Measurements from ENCODE around the gene RRP9.

Gene RRP9

GRCh38 chr3:51970606-51971300, 29.0 kb upstream of the RRP9 start:
- no peak for DNase-seq (ENCODE audit: low read depth in 2 of 2)

DNA sequence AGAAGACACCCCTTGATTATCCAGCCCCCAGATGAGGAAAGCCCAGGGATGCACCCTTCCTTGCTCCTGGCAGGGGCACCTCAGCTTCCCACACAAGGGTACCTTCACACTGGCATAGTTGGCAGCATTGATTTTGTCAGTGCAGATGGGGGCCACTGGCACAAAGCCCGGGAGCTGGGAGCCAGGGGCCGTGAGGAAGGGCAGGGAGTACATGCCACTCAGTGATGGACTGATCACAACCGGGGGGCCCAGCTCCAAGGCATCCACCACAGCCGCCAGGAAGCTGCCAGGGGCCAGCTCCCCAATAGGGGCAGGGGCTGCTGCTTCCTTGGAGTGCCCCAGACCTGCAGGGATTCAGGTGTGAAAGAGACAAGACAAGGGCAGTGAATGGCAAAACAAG, 28.1 kb upstream of the RRP9 start:
- DNase-seq (ENCODE audit: low read depth in 2 of 2): no peak

DNA sequence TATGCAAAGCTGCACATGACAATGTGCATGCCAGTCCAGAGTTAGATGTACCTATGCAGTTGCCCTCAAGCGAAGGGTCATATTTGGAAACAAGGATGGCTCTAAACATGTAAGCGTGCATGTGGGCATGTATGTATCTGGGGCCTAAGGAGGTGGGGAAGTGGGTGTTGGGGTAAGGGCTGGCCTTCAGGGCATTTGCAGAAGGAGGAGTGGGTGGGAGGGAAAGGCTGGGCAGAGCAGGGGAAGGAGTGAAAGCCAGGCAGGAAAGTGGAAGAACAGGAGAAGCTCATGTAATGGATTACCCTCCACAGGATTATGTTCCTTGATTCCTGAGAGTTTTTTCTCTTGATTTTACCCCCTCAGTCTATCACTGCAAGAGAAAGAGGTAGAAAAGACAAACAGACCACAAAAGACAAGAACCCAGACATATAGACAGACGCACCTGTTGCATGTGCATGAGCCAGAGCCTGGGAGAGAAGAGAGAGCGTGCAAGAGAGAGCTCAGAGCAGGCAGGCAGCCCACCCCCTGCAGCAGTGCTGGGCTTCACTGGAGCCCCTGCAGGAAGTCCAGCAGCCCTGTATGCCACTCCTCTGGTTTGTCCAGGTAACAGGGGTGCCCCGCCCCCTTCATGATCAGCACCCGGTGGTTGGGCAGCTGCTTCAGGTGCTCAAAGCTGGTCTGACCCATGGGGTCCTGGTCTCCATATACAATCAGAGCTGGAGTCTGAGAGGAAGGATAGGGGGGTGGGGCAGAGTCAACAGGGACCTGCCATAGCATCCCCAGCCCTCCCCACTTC, 27.4 kb upstream of the RRP9 start:
- DNase-seq (ENCODE audit: low read depth in 2 of 2): no peak

GRCh38 chr3:51968170-51968775, 26.6 kb upstream of the RRP9 start:
- DNase-seq (ENCODE audit: low read depth in 2 of 2): no peak

DNA sequence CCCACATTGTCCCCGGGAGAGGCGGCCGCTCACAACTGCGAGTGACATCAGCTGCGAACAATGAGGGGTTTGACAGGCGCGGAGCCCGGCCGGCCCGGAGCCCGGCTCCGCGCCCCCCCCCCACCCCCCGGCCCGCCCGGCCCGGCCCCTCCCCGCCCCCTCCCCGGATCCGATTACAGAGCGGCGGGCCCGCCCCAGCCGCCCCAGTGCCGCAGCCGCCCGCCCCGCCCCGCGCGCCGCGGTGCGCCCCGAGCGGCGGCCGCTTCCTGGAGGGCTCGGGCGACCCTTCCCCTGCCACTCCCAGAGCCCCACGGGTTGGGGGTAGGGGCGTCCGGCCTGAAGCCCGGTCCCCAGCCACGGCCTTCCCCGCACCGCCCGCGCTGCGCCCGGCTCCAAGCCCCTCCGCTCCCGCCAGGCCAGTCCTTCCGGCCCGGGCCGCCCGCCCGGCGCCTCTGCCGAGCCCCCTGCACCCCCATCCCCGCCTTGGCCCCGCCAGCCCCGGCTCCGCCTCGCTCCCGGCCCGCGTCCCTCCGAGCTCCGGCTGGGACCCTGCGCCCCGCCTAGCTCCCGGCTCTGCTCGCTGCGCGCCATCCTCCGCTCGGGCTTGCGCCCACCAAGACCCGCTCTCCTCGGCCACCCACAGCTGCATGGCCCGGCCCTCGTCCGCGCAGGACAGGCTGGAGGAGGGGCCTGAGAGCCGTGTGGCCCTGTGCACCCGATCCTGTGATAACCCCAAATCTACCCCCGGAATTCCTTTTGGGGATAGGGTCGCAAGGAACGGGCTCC, 25.9 kb upstream of the RRP9 start, which contains the start of gene PCBP4:
PCBP4 (minus strand) TSS at position 71 of the 786 bp plus-strand sequence. CDS start 6,214 bp downstream, outside the sequence.
- no peak for DNase-seq (ENCODE audit: low read depth in 2 of 2)

DNA sequence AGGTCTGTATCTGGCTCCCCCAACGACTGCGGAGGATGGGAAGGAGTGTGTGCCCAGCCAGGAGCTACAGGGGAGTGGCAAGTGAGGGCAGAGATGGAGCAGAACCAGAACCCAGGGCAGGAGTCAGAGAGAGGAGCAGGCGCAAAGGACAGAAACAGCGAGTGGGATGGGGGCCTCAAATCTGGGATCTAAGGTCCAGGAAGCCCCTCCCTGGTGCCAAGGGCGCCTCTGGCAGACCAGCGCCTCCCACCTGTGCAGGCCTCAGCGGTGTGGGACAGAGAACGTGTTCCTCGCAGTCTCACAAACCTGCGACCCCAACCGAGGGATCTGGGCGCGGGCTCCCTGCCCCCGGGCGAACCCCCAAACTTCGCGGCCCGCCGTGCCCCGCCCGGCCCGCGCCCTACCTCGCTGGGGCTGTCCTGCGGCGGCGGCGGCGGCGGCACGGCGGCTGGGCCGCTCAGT, 25.2 kb upstream of the RRP9 start:
- DNase-seq (ENCODE audit: low read depth in 2 of 2): no peak

DNA sequence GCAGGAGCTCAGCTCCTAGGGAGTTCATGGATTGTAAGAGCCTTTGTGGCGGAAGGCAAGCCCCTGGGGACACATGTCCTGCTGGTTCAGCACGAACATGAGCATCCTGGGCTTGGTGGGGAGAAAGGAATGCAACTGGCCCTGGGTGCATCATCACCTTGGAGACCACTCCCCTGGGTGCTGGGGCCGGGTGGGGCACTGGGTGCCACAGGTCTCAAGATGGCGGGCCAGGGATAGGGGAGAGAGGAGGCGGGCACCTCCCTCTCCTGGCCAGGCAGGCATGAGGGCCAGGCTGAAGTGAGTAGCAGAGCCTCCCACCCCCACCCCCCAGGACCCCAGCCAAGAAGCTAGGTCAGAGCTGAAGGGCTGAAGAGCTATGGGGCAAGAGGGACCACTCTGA, 24.8 kb upstream of the RRP9 start:
- no peak for DNase-seq (ENCODE audit: low read depth in 2 of 2)

GRCh38 chr3:51966016-51966415, 24.3 kb upstream of the RRP9 start:
- no peak for DNase-seq (ENCODE audit: low read depth in 2 of 2)

DNA sequence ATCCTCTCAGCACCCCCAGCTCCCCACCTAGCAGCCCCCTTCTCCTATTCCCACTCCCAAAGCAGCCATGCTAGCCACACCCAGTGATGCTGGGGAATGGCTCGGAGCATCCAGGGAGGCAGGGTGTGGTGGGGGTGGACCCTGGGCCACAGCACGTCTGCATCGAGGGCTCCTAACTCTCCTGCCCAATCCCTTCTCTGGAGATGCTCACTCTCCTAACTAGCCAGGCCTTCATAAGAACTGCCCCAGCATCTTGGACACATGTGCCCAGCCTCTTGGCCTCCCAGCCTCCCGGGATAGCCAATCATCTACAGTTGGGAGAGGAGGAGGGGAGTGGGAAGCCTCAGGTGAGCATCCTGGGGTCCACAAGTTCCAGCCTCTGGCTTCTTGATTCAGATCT, 22.8 kb upstream of the RRP9 start:
- DNase-seq (ENCODE audit: low read depth in 2 of 2): no peak

DNA sequence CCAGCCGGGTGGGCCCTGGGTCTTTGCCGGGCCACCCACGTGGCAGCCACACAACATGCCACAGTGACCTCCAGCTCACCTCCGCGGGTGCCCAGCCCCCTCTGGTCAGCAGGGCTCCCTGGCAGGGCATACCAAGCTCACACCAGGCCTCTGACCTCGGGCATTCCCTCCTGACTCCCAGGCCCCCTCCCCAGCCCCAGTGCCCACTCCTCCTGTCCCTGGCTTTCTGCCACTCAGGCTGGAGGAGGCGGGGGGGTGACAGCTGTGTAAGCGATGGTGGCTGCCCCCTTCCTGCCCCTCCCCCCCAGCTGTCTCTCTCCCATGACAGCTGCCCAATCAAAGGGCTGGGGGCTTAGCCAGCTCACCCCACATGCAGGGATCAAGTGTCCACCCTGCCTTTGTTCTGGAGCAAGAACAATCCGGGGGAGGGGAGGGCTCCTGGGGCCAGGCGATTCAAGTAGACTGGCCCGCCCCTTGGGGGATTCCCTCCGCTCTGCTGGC, 22.3 kb upstream of the RRP9 start:
- no peak for DNase-seq (ENCODE audit: low read depth in 2 of 2)

- no peak for DNase-seq (ENCODE audit: low read depth in 2 of 2)
These were observed 21.3 kb upstream of the RRP9 start for GRCh38 chr3:51962854-51963530.

GRCh38 chr3:51961602-51962569, 20.2 kb upstream of the RRP9 start:
- DNase-seq (ENCODE audit: low read depth in 2 of 2): no peak

DNA sequence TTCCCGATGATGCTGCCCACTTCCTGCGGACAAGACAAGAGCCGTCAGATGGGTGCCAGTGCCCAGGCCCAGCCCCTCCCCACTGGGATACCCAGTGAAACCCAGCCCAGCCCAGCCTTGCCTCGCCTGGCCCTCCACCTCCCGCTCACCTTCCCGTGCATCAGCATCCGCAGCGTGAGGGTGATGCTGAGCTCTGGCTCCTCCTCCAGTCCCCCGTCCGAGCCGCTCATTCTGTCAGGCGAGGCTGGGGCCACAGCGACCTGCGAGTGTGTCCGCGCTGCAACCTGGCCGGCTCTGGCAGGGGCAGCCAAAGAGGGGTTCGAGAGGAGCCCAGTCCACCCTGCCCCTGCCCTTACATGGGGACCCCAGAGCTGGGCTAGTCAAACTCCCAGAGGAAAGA, 19.3 kb upstream of the RRP9 start:
- no peak for DNase-seq (ENCODE audit: low read depth in 2 of 2)

- no peak for DNase-seq (ENCODE audit: low read depth in 2 of 2)
These were observed 18.7 kb upstream of the RRP9 start for GRCh38 chr3:51960386-51960785.

DNA sequence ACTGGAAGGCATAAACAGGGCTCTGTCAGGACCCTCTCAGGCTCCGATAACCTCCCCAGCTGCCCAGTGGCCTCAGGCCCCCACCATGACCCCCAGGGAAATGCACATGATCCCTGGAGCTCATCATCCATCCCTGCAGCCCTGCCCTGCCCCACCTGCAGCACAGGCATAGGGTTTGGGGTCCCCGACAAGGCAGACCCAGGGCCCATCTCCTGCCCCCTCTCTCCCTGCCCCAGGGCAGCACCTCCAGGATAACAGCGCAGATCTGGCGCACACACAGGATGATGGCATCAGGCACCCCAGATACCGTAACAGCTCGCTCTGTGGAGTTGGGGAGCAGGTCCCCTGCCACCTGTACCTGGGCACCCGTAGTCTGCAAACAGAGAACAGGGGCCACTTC, 17.9 kb upstream of the RRP9 start:
- no peak for DNase-seq (ENCODE audit: low read depth in 2 of 2)

GRCh38 chr3:51958603-51959521, 17.2 kb upstream of the RRP9 start:
- DNase-seq (ENCODE audit: low read depth in 2 of 2): no peak

- DNase-seq (ENCODE audit: low read depth in 2 of 2): no peak
These were observed 16.0 kb upstream of the RRP9 start for GRCh38 chr3:51957520-51958205.

Measured in activated CD8-positive, alpha-beta memory T cell treated with anti-CD3 and anti-CD28 coated beads for 4 hours (primary cell).